T follicular helper cell (primary cell): ENCODE data around the gene GRM4.
A peak's percentile ranks its signal among the peaks of the same experiment; 100 is the strongest.
"Not testable (repeated sequence)": the region's sequence is repeated elsewhere in the genome, so short reads cannot be mapped to it uniquely, and the experiment has no call there.

Experiments used
- DNase-seq: peaks from one replicate; pipeline ENCODE4 v3.0.0-alpha.2; 2020; ENCODE audit warnings: low read depth

GRM4 gene

GRCh38 chr6:34045771-34046170, 100.1 kb downstream of the GRM4 start:
- no peak for DNase-seq

GRCh38 chr6:34044945-34045595, 100.8 kb downstream of the GRM4 start:
- no peak for DNase-seq

DNA sequence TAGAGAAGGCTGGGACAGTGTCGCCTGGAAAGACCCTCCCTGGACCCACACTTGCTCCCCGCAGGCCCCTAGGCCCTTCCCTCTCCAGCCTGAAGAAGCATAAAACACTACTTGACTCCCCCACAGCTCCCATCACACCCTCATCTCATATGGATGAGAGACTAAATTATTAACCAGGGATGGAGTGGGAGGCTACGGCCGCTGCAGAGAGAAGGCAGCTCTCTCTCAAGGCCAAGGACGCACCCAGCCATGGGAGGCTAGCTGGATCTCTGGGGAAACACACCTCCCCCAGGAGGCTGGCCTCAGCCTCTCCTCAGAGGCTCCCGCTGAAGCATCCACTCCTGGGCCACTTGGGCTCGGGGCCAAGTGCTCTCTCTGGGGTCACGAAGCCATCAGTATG, 102.5 kb downstream of the GRM4 start:
- no peak for DNase-seq

GRCh38 chr6:34041998-34042397, 103.9 kb downstream of the GRM4 start:
- DNase-seq = not testable (repeated sequence)

DNA sequence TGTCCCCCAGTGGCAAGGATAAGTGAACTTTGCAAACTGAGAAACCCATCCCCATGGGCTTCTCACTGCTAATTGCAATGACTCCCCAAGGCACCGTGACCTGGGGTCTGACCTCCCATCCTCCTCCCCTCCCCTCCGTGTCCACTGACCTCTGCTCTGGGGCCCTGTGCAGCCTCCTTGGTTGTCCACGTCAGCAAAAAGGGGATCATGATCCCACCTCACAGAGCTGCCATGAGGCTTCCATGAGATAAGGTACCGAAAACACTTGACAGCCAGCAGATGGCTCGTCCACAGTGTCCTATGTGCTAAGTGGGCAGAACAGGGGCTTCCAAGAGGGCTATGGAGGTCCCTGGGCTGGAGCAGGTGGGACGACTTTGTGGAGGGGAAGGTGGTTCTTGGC, 104.5 kb downstream of the GRM4 start:
- DNase-seq = no peak

DNA sequence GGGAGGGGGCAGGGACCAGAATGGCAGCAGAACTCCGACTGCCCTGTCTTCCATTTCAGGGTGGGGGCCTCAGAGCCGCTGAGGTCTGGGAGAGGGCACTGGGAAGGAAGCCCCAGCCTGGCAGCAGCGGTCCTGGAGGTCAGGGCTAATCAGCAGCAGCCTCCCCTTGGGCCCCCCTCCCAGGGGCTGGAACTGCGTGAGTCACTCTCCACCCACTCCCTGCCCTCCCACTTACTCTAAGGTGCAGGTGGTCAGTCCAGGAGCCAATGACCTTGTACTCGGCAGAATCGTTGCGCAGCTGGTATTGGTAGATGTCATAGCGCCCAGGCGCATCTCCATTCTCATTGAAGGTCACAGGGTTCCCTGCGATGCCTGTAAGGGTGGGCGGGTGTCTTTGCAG, 105.9 kb downstream of the GRM4 start:
- no peak for DNase-seq

DNA sequence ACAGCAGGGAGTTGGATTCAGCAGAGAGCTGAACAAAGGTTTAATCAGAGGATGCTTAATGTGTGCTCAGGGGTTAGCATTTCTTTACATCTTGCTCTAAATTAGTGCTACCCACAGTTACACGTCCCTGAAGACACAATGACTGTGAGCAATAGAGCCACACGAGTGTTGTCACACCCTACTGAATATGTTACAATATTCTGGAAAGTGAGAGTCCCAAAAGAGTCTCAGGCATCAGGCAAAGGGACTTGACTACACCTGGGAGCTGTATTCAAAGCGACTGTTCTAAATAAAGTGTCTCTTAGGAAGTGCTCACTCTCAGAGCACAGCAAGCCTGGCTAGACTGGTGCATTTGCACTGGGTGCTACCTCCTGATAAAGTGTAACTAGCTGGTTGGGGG, 108.7 kb downstream of the GRM4 start:
- DNase-seq = no peak

DNA sequence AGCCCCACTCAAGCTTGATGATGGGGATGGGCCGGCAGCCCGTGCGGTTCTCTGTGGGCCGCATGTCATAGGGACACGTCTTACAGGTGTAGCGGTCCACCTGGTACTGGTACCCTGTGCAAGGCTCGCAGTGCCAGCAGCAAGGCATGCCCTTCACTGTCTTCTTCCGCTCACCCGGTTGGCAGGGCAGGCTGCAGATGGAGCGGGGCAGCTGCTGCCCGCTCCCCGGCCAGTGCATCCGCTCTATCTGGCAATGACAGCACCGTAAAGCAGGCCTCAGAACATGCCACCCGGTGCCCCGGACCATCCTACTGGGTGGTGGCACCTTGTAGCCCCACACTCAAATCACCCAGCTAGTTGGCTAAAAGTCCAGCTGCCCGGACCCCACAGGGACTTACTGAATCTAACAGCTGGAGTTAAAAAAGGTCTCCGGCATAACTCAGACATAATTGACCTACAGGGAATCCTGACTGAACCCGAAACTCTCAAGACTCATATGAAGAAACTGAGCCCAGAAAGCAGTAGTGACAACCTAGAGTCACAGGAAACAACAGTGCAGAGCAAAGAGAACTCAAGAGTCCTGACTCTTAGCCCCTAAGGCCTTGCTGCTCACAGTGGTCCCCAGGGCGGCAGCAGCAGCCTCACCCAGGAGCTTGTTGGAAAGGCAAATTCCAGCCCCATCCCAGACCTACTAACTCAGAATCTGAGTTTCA, 109.4 kb downstream of the GRM4 start:
- no peak for DNase-seq

DNA sequence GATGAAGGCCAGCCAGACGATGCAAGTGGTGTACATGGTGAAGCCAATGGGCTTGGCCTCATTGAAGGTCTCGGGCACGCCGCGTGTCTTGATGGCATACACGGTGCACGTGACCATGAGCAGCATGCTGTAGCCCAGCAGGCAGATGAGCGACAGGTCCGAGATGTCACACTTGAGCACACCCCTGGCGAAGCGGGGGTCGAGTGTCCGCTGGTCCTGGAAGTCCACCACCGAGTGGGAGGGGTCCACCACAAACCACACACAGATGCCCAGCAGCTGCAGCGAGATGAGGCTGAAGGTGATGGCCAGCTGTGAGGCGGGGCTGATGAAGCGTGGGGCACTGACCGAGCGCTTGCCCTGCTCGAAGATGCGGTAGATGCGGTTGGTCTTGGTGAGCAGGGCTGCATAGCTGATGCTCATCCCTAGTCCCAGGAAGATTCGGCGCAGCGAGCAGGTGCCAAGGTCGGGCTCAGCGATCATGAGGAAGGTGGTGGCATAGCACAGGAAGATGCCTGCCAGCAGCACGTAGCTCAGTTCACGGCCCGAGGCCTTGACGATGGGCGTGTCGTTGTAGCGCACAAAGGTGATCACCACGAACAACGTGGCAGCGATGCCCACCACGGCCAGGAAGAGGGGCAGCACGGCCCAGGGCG, 110.1 kb downstream of the GRM4 start:
- DNase-seq = no peak

GRCh38 chr6:34035161-34035560, 110.7 kb downstream of the GRM4 start:
- DNase-seq = no peak

DNA sequence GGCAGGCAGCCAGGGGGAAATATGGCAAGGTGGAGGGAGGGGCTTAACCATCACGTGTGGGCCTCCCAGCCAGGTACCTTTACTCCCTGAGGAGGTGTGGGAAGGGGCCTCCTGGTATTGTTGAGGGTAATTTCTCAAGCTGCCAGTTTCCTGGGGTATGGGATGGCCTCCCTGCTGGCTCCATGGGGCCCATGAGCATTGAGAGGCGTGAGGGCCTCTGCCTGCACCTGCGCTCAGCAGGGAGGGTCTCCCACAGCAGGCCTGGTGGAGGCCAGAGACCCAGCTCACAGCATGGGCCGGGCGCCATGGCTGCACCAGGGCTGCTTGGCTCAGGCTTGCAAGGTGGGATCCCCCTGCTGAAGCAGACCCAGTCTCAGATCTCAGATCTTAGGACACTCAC, 113.0 kb downstream of the GRM4 start:
- DNase-seq = no peak

GRCh38 chr6:34031625-34032383, 114.1 kb downstream of the GRM4 start:
- DNase-seq = no peak

DNA sequence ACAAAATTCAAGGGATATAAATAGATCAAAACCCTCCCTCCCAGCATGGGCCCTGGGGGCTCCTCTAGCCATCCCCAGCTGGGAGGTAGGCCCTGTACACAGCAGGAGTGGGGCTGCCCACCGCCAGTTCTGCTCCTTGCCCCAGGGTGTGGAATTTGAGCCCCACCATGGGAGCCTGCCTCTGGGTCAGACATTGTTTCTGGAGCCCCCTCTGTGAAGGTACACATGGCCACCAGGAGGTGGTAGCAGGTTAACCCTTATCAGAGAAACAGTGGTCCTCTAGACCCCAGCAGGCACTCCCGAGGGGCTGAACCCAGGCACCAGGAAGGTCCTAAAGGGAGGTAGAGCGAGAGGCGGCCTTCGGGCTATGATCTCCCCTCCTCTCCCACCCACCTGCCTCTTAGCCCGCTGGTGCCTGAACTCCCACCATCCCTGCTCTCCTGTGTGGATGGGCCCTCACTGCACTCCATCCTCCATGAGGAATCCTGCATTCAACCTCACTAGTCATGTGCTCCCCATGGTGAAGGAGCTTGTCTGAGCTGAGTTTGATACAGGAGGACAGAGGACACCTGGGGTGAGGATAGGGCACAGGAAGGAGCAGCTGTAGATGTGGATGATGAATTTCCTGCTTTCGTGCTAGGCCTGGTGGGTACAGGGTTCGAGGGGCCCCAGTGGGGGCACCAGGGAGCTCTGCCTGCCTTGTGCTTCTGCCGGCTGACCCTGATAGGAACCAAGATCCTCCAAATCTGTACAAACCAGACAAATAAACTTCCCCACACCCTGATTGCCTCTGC, 114.9 kb downstream of the GRM4 start:
- no peak for DNase-seq

DNA sequence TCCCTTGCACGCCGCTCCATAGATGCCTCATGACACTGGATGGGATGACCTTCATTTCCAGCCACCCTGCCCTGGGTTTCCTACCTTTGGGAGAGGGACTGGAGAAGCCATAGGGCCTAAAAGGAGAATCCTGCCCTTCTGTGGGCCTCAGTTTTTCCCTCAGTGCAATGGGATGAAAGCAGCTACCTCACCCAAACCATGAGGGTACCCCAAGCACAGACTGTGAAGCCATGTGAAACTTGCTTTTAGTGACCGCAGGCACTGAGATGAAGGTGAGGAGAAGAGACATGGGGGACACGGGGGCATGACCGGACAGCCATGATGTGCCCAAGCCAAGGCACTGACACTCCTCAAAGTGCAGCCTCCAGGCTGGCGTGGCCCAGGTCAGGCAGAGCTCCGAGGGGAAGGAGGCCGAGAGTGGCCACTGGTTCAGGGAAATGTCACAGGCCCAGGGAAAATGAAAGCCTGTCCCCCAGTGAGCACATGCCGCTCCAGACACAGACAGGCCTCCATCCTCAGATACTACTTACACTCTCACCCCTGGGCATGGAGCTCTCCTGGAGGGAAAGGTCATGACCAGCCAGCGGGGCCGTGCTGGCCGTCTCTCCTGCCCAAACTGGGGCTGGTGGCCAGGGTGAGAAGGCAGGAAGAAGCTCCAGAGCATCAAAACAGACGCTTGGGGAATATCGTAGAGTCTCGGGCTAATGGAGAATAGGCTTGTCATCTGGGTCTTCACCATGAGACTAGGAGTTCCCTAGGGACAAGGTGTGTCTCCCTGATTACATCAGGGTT, 116.2 kb downstream of the GRM4 start:
- no peak for DNase-seq

GRCh38 chr6:34028691-34029360, 117.1 kb downstream of the GRM4 start:
- no peak for DNase-seq

DNA sequence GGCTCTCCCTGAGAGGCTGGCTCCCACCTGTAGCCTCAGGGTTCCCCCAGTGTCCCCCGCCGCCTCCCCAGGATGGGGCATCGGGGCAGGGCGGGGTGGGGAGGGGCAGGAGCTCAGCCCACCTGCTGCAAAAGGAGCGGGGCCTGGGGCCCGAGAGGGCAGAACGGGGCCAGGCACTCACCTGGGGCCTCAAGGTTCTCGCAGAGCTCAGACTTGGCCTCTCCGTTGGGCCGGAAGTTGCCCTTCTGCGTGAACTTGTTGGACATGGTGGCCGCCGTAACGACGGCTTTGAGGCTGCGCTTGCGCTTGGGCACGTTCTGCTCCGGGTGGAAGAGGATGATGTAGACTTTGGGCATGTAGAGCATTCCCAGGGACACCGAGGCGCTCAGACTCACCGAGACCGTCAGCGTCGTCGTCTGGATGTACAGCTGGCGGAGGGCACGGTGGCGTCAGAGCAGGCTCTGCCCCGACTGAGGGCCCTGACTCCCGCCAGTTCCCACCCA, 117.9 kb downstream of the GRM4 start:
- no peak for DNase-seq

DNA sequence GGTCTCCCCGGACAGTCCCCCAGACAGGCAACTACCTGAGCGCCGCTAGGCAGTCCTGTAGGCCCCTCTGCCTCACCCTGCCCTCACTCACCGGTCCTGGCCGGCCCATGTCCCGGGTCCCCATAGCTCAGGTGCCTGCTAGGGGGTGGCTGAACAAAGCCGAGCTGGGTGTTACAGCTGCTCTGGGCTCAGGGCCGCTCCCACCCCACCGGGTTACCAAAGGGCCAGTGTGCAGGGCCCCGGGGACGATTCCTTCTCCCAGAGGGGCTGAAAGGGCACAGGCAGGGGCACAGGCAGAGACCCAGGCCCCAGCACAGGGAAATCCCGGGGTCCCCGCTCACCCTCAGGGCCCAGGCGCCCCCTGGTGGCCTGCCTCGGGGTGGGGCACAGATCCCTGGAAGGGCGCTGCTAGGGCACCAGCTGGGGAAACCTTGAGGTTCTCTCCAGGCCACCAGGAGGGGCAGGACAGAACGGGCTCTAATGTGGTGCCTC, 118.4 kb downstream of the GRM4 start:
- peak; percentile 52 for DNase-seq

GRCh38 chr6:34025861-34026260, 120.0 kb downstream of the GRM4 start:
- DNase-seq = no peak

- DNase-seq = no peak
These were observed 120.6 kb downstream of the GRM4 start for GRCh38 chr6:34025112-34025807.
